ENCODE results near the gene SENP8.
"Not testable (repeated sequence)": the region's sequence is repeated elsewhere in the genome, so short reads cannot be mapped to it uniquely, and the experiment has no call there.

The SENP8 gene

DNA sequence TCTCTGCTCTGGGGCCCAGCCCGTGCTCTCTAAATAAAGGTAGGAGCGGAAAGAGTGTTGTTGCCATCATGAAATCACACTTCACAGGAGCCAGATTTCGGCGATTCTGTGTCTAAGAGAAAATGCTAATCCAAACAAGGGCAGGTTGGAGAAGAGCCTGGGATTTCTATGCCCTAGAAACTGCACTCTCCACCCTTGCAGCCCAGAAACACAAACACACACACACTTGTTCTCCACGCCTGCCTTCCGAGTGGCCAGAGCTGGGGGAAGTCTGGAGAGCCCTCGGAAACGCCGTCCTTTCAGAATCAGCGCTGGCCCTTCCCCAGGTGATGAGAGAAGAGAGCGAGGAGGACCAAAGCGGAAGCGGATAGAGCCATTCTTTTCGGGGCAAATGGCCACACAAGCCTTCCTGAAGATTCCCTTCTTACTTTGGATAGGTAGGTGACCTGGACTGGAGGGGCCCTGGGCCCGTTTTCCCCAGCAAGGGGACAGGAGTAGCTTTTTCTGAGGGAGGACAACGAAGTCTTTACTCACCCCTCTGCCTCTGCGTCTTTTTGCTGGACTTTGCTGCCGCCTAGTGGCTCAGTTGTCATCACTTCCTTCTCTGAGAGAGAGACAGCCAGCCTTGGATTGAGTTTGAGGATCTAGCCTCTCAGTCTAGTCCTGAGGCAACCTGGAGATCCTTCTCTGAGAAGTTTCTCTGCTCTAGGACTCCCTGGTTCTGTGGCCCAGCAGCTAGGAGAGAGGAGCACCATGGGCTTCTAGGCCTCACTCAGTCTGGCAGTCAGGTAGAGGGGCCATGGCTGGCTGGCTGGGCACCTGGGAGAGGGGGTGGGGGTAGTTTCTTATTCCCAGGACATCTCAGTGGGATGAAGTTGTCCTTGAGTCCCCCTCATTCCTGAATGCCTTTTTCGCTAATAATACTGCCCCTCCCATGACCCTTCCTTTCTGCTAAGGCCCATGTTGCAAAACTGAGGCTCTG, 37.7 kb downstream of the SENP8 start:
- peak; percentile 74 for DNase-seq (ENCODE audit: low spot score)

DNA sequence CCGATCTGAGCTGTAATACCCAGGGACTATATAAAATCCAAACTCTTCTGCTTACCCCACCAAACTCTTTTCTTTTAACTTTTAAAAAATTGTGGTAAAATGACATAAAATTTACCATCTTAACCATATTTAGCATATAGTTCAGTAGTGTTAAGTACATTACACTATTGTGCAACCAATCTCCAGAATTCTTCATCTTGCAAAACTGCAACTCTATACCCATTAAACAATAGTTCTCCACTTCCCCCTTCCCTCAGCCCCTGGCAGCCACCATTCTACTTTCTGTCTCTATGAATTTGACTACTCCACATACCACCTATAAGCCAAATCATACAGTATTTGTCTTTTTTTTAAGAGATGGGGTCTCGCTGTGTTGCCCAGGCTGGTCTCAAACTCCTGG, 38.7 kb downstream of the SENP8 start:
- no peak for DNase-seq (ENCODE audit: low spot score)

DNA sequence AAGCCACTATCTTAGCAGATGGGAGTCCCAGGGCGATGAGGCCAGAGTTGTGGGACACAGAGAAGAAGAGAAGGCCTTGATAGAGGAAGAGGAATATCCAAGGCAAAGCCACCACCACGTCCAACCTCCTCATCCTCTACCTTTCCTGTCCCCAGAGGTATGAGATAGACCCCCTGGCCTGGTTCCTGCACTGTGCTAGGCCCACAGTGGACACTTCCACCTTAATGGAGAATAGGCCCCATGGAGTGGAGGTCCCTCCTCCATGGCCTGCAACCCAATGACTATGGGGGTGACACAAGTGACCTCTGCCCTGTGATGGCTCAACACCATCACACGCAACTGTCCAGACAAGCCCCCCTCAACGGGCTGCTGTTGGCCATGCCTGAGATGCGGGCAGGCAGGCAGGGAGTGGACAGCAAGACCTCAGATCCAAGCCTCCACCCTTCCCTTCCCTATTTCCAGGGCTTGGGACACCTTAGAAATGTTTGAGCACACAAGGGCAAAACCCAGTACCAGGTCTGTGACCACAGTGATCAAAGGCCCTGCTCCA, 42.6 kb downstream of the SENP8 start:
- DNase-seq (ENCODE audit: low spot score) = no peak

DNA sequence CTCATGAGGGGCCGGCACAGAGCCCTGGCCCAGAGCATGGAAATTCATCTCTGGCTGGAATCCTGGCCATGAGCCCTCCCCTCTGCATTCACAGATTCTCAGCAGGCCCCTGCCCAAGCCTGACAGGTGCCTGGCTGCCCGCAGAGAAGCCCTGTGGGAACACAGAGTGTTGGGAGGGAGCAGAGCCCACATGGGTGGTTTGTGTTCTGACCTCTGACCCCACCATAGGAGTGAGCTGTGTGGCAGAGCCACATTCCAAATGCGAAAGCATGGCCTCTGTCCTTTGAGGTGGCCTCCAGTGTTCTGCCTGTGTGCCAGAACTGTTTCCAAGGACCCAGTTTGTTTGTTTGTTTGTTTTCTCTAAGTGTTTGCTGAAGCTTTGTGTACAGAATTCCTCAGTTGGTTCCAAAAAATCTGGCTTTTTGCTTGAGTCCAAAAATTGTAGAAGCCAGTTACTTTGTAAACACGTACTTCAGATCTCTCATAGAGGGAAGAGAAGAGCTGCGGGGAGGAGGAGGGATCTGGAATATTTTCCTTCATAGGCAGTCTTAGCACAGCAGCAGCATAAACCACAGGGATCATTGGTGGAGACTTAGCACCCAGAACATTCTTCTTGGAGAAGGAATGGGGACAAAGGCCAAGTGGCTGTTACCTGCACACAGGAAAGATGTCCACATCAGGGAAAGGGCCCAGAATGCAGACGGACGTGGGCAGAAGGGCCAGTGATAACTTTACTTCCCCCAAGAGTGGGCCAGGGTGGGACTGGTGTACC, 43.3 kb downstream of the SENP8 start:
- no peak for DNase-seq (ENCODE audit: low spot score)

DNA sequence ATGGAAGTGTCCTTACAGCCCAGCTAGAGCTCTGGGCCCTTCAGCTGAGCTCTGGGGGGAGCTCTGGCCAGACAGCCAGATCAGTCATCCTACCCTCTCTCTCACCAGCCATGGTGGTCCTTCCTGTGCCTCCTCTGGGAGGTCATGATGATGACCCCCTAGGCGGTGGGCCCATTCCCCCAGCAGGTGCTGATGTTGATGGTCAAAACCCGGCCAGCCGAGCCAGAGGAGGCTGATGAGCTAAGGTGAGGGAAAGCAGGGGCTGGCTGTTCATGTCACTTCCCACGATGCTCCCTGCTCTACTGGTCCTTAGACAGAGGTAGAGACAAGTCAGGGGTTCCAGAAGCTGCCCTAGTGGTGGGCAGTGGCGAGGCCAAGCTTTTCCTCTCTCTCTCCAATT, 44.4 kb downstream of the SENP8 start:
- DNase-seq (ENCODE audit: low spot score) = no peak

DNA sequence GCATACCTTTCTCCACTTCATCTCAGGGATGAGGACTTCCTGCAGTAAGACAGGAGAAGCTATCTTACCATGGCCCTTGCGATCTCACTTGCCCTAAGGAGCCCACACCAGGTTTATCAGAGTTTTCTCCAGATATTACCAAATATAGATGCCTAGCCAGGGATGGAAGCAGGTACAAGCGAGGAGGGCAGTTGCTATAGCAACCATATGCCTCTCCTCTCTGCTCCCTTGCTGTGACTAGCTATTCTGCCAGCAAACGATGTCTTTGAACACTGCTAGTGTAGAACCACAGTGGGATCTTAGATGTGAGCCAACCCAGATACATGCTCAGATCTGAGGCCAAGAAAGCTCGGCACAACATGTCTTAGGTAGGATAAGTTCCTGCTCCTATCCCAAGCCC, 45.5 kb downstream of the SENP8 start:
- no peak for DNase-seq (ENCODE audit: low spot score)

DNA sequence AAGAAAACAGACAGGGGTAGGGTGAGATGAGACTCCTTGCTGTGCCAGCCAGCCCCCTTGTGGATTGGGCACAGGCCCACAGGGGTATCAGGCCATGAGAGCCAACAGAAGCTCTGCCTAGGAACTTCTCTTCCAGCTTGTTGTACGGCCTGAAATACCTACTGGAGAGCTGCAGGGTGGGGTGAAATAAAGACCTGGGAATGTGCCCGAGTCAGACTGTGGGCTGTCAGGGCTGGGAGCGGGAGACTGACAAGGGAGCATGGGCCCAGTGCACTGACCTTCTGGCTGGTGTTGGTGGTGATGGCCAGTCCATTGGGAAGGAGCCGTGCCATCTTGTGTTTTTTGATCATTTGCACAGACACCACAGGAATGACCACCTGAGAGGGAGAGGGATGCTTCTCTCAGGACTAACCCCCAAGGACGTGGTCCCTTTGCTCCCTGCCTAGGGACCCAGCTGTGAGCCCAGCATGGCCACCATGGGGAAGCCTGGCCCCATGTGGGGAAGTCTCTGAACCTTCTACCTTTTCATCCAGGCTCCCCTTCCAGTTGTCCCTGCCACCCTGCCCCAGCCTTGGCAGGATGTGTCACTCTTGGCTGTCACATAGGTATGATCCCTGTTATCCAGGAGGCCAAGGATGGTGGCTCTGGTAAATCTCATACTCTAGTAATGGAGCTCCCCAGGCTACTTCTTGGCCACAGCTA, 48.7 kb downstream of the SENP8 start:
- DNase-seq (ENCODE audit: low spot score) = no peak

DNA sequence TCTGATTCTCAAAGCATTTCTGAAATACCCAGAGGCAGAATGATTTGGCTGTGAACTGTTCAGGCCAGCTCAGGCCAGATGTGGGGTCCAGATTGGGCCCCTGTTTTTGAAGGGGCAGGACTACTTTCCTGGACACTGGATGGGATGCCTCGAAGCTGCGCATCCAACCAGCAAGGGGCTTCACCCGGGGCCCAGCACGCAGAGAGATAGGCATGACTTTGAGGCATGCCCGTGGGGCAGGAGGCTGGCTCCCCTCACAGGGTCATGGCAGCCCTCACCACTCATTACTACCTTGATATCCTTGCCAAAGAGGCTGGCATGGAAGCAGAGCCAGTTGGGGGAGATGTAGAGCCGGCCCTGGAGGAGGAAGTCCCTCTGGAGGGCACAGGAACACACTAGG, 49.2 kb downstream of the SENP8 start:
- DNase-seq (ENCODE audit: low spot score) = no peak

DNA sequence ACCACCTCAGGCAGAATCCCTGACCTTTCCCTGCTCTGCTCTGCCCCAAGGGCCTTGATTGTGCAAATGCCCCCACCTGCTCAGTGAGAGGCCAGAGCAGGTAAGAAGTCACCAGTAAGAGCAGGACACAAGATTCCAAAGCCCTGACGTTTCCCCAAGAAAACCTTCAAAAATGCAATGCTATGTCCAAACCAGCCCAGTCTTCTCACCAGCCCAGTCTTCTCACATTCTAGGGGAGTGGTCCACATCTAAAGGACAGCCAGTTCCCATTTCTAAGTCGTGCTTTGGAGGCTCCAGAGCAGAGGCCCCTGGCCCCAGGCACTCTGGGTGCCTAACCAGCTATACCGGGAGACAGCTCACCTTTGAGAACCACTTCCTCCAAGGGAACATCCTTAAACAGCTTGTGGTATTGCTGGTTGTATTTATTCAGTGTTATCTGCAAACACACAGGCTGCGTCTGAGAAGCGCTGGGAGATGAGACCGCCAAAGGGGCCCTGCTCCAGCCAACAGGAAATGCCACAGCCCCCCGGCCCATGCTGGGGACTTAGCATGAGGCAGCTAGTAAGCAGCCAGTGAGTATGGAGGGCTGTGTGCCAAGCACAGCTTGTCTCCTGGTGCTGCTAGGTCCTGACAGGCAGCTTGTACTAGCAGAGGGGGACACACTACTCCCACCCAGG, 50.1 kb downstream of the SENP8 start:
- no peak for DNase-seq (ENCODE audit: low spot score)

DNA sequence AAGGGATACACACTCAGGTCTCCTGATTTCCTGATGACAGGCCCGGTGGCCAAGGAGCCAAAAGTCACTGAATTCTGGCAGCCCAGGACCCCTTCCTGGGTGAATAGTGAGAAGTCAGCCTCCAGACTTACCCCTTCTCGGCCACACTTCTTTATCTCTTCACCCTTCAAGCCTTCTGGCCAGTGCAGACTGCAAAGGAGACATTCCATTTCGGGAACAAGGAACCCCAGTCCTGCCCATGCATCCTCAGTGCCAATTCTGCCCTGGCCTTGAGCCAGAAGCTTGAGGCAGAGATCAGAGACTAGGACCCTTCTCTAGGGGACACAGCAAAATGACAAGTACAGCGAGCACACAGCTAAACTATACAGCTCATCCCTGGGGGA, 50.6 kb downstream of the SENP8 start:
- no peak for DNase-seq (ENCODE audit: low spot score)

DNA sequence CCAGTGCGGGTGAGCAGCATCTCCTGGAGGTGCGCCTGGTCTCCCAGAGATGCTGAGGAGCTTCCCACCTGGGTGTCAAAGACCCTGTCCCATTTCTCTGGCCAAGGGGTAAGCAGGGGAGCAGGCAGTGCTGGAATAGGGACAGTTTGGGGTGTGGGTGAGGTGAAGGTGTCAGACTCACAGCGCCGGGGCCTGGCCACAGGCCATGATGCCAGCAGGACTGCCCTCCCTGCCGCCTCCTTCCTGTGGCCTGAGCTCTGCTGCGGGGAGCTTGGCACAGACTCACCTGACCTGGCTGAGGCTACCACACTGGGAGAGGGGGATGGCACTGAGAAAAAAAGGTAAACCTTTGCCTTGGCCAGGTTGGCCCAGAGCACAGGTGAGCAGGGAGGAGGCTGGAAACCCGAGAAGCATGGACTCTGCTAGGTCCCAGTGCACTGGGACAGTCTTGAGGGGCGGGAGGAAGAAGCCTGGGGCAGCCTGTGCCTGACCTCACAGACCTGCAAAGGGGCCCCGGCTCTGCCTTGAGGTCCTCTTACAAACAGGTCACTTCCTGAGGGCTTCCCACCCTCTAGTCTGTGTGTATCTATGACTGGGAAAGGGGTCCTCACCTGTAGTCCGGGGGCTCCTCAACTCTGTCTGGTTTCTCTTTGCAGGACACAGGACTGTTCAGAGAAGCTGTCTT, 51.2 kb downstream of the SENP8 start:
- DNase-seq (ENCODE audit: low spot score) = no peak

DNA sequence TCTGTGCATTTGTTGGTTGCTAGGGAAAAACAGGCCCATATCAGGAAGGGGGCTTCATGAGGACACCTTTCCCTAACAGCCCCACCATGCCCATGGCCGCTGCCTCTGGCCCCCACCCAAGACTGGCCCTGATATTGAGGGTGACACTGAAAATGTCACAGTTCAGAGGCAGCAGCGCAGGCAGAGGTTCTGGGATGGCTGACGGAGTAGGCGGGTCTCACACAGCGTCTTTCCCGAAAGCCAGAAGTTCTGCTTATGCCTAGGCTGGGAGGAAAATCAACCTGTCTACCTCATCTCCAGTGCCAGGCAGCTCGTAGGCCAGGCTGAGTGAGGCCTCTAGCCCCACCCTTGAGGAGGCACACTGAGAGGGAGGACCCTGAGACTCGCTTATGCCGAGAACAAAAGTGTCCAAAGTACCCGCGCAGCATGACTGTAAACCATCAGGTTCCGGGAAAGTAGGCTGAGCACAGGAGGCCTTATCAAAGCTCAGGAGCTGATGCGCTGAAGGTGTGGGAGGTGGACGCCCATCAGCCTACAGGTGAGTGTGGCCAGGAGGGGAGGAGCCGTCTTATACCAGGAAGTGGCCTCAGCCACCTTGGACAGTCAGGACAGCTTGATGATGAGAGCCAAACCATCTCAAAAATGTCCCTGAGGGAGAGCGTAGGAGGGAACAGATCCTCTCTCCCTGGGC, 51.9 kb downstream of the SENP8 start:
- no peak for DNase-seq (ENCODE audit: low spot score)

DNA sequence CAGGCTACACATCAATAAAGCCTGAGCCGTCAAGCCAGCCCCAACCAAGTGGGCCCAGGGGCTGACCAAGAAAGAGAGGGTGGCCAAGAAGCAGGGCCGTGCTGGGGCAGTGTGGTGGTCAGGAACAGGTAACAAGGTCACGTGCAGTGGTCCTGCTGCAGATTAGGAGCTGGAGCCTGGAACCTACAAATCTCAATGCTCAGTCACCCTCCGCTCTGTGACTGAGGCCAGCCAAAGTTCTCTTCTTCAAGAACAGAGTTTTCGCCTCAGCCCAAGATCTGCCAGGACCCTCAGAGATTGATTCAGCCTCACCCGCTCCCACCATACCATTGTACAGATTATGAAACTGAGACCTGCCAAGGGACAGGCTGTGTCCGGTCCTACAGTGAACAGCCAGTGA, 52.5 kb downstream of the SENP8 start:
- DNase-seq (ENCODE audit: low spot score) = no peak

DNA sequence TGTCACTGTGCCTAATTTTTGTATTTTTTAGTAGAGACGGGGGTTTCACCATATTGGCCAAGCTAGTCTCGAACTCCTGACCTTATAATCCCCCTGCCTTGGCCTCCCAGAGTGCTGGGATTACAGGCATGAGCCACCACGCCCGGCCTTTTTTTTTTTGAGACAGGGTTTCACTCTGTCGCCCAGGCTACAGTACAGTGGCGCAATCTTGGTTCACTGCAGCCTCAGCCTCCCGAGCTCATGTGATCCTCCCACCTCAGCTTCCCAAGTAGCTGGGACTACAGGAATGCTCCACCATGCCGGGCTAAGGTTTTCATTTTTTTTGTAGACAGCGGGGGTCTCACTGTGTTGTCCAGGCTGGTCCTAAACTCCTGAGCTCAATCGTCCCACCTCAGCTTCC, 53.8 kb downstream of the SENP8 start:
- not testable (repeated sequence) for DNase-seq (ENCODE audit: low spot score)

DNA sequence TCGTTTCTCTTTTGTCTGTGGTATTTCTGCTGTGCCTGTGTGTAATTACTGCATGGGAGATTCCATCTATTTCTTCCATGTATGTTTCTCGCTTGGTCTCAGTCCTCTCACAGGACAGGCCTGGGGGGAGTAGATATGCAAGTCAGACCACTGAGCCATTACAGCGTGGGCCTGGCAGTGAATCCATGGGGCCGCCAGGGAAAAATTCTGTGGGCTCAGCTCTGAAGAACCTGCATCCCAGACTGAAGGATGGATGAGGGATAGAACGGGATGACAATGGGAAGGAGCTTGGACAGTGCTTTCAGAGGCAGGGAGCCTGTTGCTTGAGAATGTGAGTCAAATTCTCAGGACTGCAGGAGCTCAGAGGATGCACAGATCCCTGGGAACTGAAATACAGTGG, 54.6 kb downstream of the SENP8 start:
- no peak for DNase-seq (ENCODE audit: low spot score)

DNA sequence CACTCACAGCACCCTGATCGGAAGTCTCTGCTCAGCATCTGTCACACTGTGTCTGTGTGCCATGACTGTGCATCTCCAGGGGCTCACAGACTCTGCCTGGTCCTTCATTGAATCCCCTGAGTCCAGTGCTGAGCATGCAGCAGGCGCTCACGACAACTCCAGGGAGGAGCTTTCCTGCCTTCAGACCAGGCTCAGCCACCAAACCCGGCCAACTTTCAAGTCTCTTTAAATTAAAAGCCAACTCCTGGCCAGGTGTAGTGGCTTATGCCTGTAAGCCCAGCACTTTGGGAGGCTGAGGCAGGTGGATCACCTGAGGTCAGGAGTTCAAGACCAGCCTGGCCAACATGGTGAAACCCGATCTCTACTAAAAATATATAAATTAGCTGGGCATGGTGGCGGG, 55.2 kb downstream of the SENP8 start:
- no peak for DNase-seq (ENCODE audit: low spot score)

DNA sequence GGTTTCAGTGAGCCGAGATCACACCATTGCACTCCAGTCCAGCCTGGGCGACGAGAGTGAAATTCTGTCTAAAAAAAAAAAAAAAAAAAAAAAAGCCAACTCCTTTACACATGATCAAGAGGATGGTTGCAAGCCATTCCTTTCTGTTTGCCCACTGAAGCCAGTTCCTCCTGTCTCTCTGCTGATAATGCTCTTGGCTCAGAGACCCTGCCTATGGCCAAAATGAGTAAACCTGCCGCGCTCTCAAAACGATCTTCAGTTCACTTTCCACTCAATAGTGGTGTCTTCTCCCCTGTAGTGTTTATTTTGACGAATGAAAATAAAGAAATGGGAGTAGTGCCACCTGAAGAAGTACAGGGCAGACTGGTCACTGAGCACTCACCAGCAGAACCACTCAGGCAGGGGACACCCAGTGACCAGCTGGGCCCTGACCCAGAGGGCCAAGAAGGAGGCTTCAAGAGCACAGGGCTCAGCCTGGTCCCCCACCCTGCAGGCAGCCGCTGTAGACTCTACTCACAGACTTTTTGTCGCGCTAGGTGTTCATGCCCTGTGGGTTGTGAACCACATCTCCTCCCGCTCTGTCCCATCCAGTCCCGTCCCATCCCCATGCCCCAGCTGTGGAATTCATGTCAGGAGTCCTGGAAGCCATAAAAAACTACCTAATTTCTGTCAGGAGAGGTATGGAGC, 55.8 kb downstream of the SENP8 start:
- no peak for DNase-seq (ENCODE audit: low spot score)

DNA sequence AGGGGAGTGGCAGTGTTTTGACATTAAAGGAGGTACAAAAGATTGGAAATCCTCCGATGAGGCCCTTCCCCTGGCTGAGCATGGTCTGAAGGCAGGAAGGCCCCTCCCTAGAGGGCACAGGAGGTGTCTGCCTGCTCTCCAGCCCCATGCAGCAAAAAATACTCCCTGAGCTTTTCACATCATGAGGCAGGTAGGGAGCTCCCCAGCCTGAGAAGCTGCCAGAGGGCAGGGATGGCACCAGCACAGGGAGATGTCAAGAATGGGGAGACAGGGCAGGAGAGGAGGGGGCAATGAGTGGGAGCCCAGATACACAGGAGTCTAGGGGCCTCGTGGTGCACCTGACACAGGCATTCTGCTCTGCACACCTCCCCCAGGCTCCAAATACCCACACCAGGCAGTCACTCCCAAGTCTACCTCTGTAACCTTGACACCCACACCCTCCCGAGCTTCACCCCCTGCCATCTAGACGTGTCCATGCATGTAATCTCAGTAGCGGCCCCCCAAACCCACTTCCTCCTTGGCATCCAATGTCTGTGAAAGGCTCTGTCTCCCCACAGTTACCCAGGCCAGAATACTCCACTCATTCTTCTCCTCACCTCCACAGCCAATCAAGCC, 56.5 kb downstream of the SENP8 start:
- no peak for DNase-seq (ENCODE audit: low spot score)
